H1 (cell line): ENCODE measurements around the gene DHFR2. TPM values are rescaled to one million over a fixed set of nuclear protein-coding genes. Genes with fewer than 3 reads are reported as not detected.

Experiments
- CTCF ChIA-PET: fragments of 300-600 bp; sonication (Branson Sonifier 250); formaldehyde crosslinking; loops from one replicate; lab custom pipeline; 2021; ENCODE audit not compliant: partially characterized antibody; lab: Charles Lee
- POLR2A ChIA-PET: fragments of 300-600 bp; sonication (Branson Sonifier 250); formaldehyde crosslinking; loops from one replicate; lab custom pipeline; 2021; ENCODE audit warnings: inconsistent platforms; ENCODE audit not compliant: partially characterized antibody; lab: Charles Lee
- DNase-seq, 2 experiments: peaks; one replicate each; pipeline versions ENCODE4 v3.0.0 to v3.0.0-alpha.2; 2010 to 2022; ENCODE audit warnings: low spot score in 2 of 2, low read depth in 1 of 2, mixed read lengths in 1 of 2
- FAIRE-seq: peaks from 2 replicates; lab custom pipeline; 2011; peaks lifted over from hg19 to GRCh38; lab: Jason Lieb, UNC
- H2AFZ ChIP-seq: 2 replicates; pipeline ENCODE4 v1.8.1; 2012; ENCODE audit warnings: low read length, inconsistent platforms
- H2AK5ac ChIP-seq: 2 replicates; pipeline ENCODE4 v1.6.1; 2013; ENCODE audit warnings: low read depth, low read length
- H2BK120ac ChIP-seq: replicated peaks from 2 replicates; pipeline ENCODE3; 2013; ENCODE audit warnings: low read depth, low read length, inconsistent platforms
- H2BK12ac ChIP-seq: 2 replicates; pipeline ENCODE4 v1.6.1; 2013; ENCODE audit warnings: low read depth, low read length
- H2BK15ac ChIP-seq: 2 replicates; pipeline ENCODE4 v1.6.1; 2013; ENCODE audit warnings: low read length
- H2BK20ac ChIP-seq: 2 replicates; pipeline ENCODE4 v1.6.1; 2013; ENCODE audit warnings: low read length
- H2BK5ac ChIP-seq: 2 replicates; pipeline ENCODE4 v1.6.1; 2013; ENCODE audit warnings: low read depth, low read length
- H3K14ac ChIP-seq: 2 replicates; pipeline ENCODE4 v1.6.1; 2013; ENCODE audit warnings: inconsistent platforms; ENCODE audit not compliant: insufficient read length
- H3K18ac ChIP-seq: 2 replicates; pipeline ENCODE4 v1.6.1; 2013; ENCODE audit warnings: low read length; ENCODE audit errors: extremely low read depth
- H3K23ac ChIP-seq: 2 replicates; pipeline ENCODE4 v1.6.1; 2013; ENCODE audit warnings: inconsistent platforms; ENCODE audit not compliant: insufficient read length
- H3K23me2 ChIP-seq: 2 replicates; pipeline ENCODE4 v1.6.1; 2013; ENCODE audit warnings: low read depth, low read length
- H3K27ac ChIP-seq: 2 replicates; pipeline ENCODE4 v1.6.1; 2011; ENCODE audit warnings: low read depth, low read length, inconsistent platforms
- H3K27me3 ChIP-seq, 4 experiments: replicated peaks in 1 of 4; 1 replicate in 1 of 4; 2 replicates in 3 of 4; pipeline versions ENCODE4 v1.6.1 to v1.8.1; 2011 to 2013; ENCODE audit warnings: low read length in 3 of 4, mild to moderate bottlenecking in 3 of 4, inconsistent platforms in 2 of 4, mixed read lengths in 2 of 4, moderate library complexity in 1 of 4; ENCODE audit not compliant: control insufficient read depth in 3 of 4, insufficient read depth in 3 of 4; ENCODE audit errors: extremely low read depth in 1 of 4
- H3K36me3 ChIP-seq, 4 experiments: 2 replicates each; pipeline versions ENCODE4 v1.6.1 to v1.8.1; 2011 to 2013; ENCODE audit warnings: mild to moderate bottlenecking in 4 of 4, low read length in 3 of 4, moderate library complexity in 2 of 4, control low read depth in 1 of 4, inconsistent platforms in 1 of 4; ENCODE audit not compliant: insufficient read depth in 4 of 4, control insufficient read depth in 2 of 4
- H3K4ac ChIP-seq: replicated peaks from 2 replicates; pipeline ENCODE3; 2013; ENCODE audit warnings: low read length, low read depth, mixed read lengths, inconsistent platforms; ENCODE audit not compliant: insufficient read length
- H3K4me1 ChIP-seq, 4 experiments: replicated peaks in 1 of 4; 1 replicate in 1 of 4; 2 replicates in 3 of 4; pipeline versions ENCODE4 v1.6.1 to v1.8.1; 2011 to 2013; ENCODE audit warnings: low read length in 3 of 4, inconsistent platforms in 2 of 4, mixed read lengths in 1 of 4; ENCODE audit not compliant: insufficient read depth in 4 of 4, control insufficient read depth in 3 of 4
- H3K4me2 ChIP-seq, 2 experiments: 2 replicates each; pipeline versions ENCODE4 v1.6.1 to v1.8.1; 2011 to 2013; ENCODE audit warnings: low read depth in 2 of 2, low read length in 2 of 2, control low read depth in 1 of 2, inconsistent platforms in 1 of 2, mild to moderate bottlenecking in 1 of 2; ENCODE audit not compliant: insufficient read depth in 1 of 2
- H3K4me3 ChIP-seq, 4 experiments: fragments of 200-600, 300-600 bp in 1 of 4; sonication (generic), shearing (Covaris generic), sonication (Bioruptor Twin) in 1 of 4; 2 replicates each; pipeline versions ENCODE4 v1.5.1 to v1.8.1; 2011 to 2016; ENCODE audit warnings: low read length in 4 of 4, low read depth in 3 of 4, control low read depth in 2 of 4, inconsistent platforms in 2 of 4, mild to moderate bottlenecking in 2 of 4, mixed read lengths in 1 of 4, moderate library complexity in 1 of 4; ENCODE audit not compliant: insufficient read depth in 2 of 4; ENCODE audit errors: extremely low read depth in 1 of 4
- H3K56ac ChIP-seq: replicated peaks from 2 replicates; pipeline ENCODE3; 2013; ENCODE audit warnings: low read depth, mild to moderate bottlenecking, mixed read lengths, low read length, inconsistent platforms; ENCODE audit not compliant: insufficient read length
- H3K79me1 ChIP-seq: 2 replicates; pipeline ENCODE4 v1.6.1; 2013; ENCODE audit warnings: low read depth, low read length, control low read depth
- H3K79me2 ChIP-seq, 2 experiments: 2 replicates each; pipeline versions ENCODE4 v1.6.1 to v1.8.1; 2012 to 2013; ENCODE audit warnings: low read length in 2 of 2, mild to moderate bottlenecking in 2 of 2, inconsistent platforms in 1 of 2; ENCODE audit not compliant: insufficient read depth in 2 of 2, control insufficient read depth in 1 of 2
- H3K9ac ChIP-seq, 4 experiments: replicated peaks in 1 of 4; 1 replicate in 1 of 4; 2 replicates in 3 of 4; pipeline versions ENCODE4 v1.6.1 to v1.8.1; 2011 to 2013; ENCODE audit warnings: low read depth in 3 of 4, low read length in 3 of 4, control low read depth in 2 of 4, mild to moderate bottlenecking in 2 of 4, moderate library complexity in 2 of 4, inconsistent platforms in 1 of 4; ENCODE audit errors: extremely low read depth in 1 of 4
- H3K9me3 ChIP-seq, 2 experiments: 2 replicates each; pipeline versions ENCODE4 v1.6.1 to v1.8.1; 2012 to 2013; ENCODE audit warnings: mild to moderate bottlenecking in 2 of 2, moderate library complexity in 2 of 2, control low read depth in 1 of 2, inconsistent platforms in 1 of 2, low read depth in 1 of 2, low read length in 1 of 2, mixed read lengths in 1 of 2; ENCODE audit not compliant: insufficient read depth in 2 of 2
- H4K20me1 ChIP-seq, 2 experiments: replicated peaks in 1 of 2; 2 replicates each; pipeline versions ENCODE3 to v1.8.1; 2011 to 2013; ENCODE audit warnings: inconsistent platforms in 2 of 2, low read length in 2 of 2, mild to moderate bottlenecking in 1 of 2; ENCODE audit not compliant: insufficient read depth in 2 of 2, control insufficient read depth in 1 of 2
- H4K5ac ChIP-seq: 2 replicates; pipeline ENCODE4 v1.6.1; 2013; ENCODE audit warnings: low read length, low read depth, mixed read lengths, inconsistent platforms; ENCODE audit not compliant: insufficient read length
- H4K8ac ChIP-seq: 2 replicates; pipeline ENCODE4 v1.8.0; 2013; ENCODE audit warnings: mild to moderate bottlenecking, moderate library complexity, low read length, inconsistent platforms; ENCODE audit not compliant: insufficient read depth; ENCODE audit errors: extremely low read depth
- H4K91ac ChIP-seq: replicated peaks from 2 replicates; pipeline ENCODE3; 2013; ENCODE audit warnings: low read length, mixed read lengths, inconsistent platforms; ENCODE audit not compliant: insufficient read length
- BRCA1 ChIP-seq: IDR thresholded peaks from 2 replicates; pipeline ENCODE4 v1.6.1; 2012; ENCODE audit warnings: low read depth, low read length, improper control_type of control experiment
- CREB1 ChIP-seq: IDR thresholded peaks from 2 replicates; pipeline ENCODE4 v1.6.1; 2012; ENCODE audit warnings: inconsistent platforms
- HDAC2 ChIP-seq, 2 experiments: fragments of 300-600 bp in 1 of 2; sonication (generic) in 1 of 2; IDR thresholded peaks; 2 replicates each; pipeline ENCODE4 v1.6.1; 2011 to 2012; ENCODE audit warnings: low read depth in 2 of 2, low read length in 2 of 2, mild to moderate bottlenecking in 2 of 2, moderate library complexity in 2 of 2, borderline replicate concordance in 1 of 2, inconsistent platforms in 1 of 2
- KDM5A ChIP-seq: fragments of 200-600 bp; IDR thresholded peaks from 2 replicates; pipeline ENCODE4 v1.7.1; 2012; ENCODE audit warnings: mild to moderate bottlenecking, low read length, inconsistent platforms, mixed read lengths
- WGBS, 2 experiments: shearing (Covaris generic) in 1 of 2; methylation state at CpG; one replicate each; pipeline versions ENCODE4 v1.1.6 to v1.1.7; 2013 to 2015; ENCODE audit warnings: low lambda C conversion rate in 2 of 2, mixed read lengths in 2 of 2, inconsistent platforms in 1 of 2, low coverage in 1 of 2, missing lambda C conversion rate in 1 of 2; ENCODE audit not compliant: insufficient replicate concordance in 2 of 2, insufficient coverage in 1 of 2, insufficient read length in 1 of 2; ENCODE audit errors: extremely low coverage in 1 of 2, missing lambda C conversion rate in 1 of 2; 5-methylcytosine and 5-hydroxymethylcytosine counted together
- polyA plus RNA-seq, 7 experiments: library from polyadenylated mRNA; depleted of rRNA in 3 of 7; stranded (reverse) in 5 of 7; unstranded in 2 of 7; fragments of >200 nt in 5 of 7; fragments of 200-250 nt in 2 of 7; gene quantifications; 1 replicate in 5 of 7; 2 replicates in 1 of 7; 4 replicates in 1 of 7; pipeline versions ENCODE4 v1.2.1 to v1.2.3, GENCODE V29; 2011 to 2013; ENCODE audit warnings: missing spikeins in 2 of 7, mixed read lengths in 2 of 7
- total RNA-seq: library from RNA; stranded (reverse); fragmentation: NEBNext Ultra II Directional; extraction: Animal tissue kit (Norgen Biotek cat#: 25700); gene quantifications from 2 replicates; pipeline ENCODE4 v1.2.1, GENCODE V29; 2021

The DHFR2 gene
- total and polyA plus RNA-seq, 2 of the 8 experiments (the other 6 are each of a cell fraction or from before 2014, with no cell fraction given) = 0.59 to 2.6 TPM

- no peak overlapping the region for H3K4me3 ChIP-seq
- H4K5ac ChIP-seq = no peak overlapping the region
- H3K4me2 ChIP-seq = no peak overlapping the region
- H3K18ac ChIP-seq = no peak overlapping the region
- no peak overlapping the region for H3K14ac ChIP-seq
- H3K4me1 ChIP-seq = no peaks in the 10 kb centered on the region
- no peaks in the 10 kb centered on the region for H3K36me3 ChIP-seq
- H3K23me2 ChIP-seq = no peaks in the 10 kb centered on the region
- 82% methylated on average over 3 of the region's 3 CpGs; no CpG with 5 or more reads in 1 of the 2 experiments for WGBS, 2 experiments
- no peaks in the 10 kb centered on the region for H3K27me3 ChIP-seq
- no peak overlapping the region for H3K4ac ChIP-seq
- H2BK12ac ChIP-seq = no peak overlapping the region
- H3K56ac ChIP-seq = no peak overlapping the region
- no peak overlapping the region for H3K9ac ChIP-seq
- ChIA-PET POLR2A (no interaction called here), CTCF (interaction anchor here (1.7 kb wide), 1 partner anchor 13 kb away, joined by 5 read pairs; no protein-coding TSS in a partner anchor)
- H2BK20ac ChIP-seq = no peak overlapping the region
- no peaks in the 10 kb centered on the region for H3K79me2 ChIP-seq
- H3K23ac ChIP-seq = no peak overlapping the region
- DNase-seq = no peak
- H2AFZ ChIP-seq = no peak overlapping the region
- TF ChIP-seq CREB1 = no peak
- no peak for TF ChIP-seq HDAC2 (IDR thresholded peaks at IDR 0.05; ENCODE audit: borderline replicate concordance in 1 of 2, low read depth in 2 of 2, low read length in 2 of 2)
- no peak for TF ChIP-seq KDM5A
- TF ChIP-seq BRCA1 = no peak
- no peak overlapping the region for H2BK15ac ChIP-seq
- FAIRE-seq = no peak
- no peak overlapping the region for H2AK5ac ChIP-seq
- no peaks in the 10 kb centered on the region for H3K9me3 ChIP-seq
- H3K27ac ChIP-seq = no peak overlapping the region
- no peak overlapping the region for H4K91ac ChIP-seq
- no peak overlapping the region for H4K8ac ChIP-seq
- H3K79me1 ChIP-seq = no peaks in the 10 kb centered on the region
- no peak overlapping the region for H2BK5ac ChIP-seq
- H2BK120ac ChIP-seq = no peak overlapping the region
- H4K20me1 ChIP-seq = peaks cover 0 to 2% of the 10 kb centered on the region in 2 experiments
Measured at GRCh38 chr3:94024385-94024784, 38.3 kb downstream of the DHFR2 start.
